A549 (cell line): ENCODE measurements around the gene TCHH. TPM values are rescaled to one million over a fixed set of nuclear protein-coding genes. Genes with fewer than 3 reads are reported as not detected.

Experiments used
- ATAC-seq, 2 experiments: fragments of 200-7000 bp in 1 of 2; fragments of >200 bp in 1 of 2; cut with Nextera tagmentation in 1 of 2; cut with Tn5 transposase in 1 of 2; 3 replicates each; pipeline versions ENCODE4 v1.8.0 to v1.9.1; 2018 to 2020; ENCODE audit warnings: mild to moderate bottlenecking in 1 of 2, moderate library complexity in 1 of 2
- CTCF ChIA-PET: fragments of 300-600 bp; sonication (Branson Sonifier 250); formaldehyde crosslinking; extraction: SDS; loops from one replicate; lab custom pipeline; 2021; ENCODE audit warnings: antibody characterized with exemption, inconsistent platforms; lab: Yijun Ruan, JAX
- POLR2A ChIA-PET: fragments of 350-600 bp; formaldehyde crosslinking; extraction: SDS; loops from one replicate; lab custom pipeline; 2021; ENCODE audit warnings: antibody characterized with exemption, inconsistent platforms; lab: Yijun Ruan, JAX
- DNase-seq, 2 experiments: peaks; one replicate each; pipeline versions ENCODE4 v3.0.0 to v3.0.0-alpha.2; 2011 to 2016; ENCODE audit warnings: low read depth in 1 of 2, low spot score in 1 of 2
- FAIRE-seq: peaks from 2 replicates; lab custom pipeline; 2011; peaks lifted over from hg19 to GRCh38; lab: Jason Lieb, UNC
- H3K27ac ChIP-seq, 2 experiments: fragments of >200 bp; sonication (Bioruptor Twin); formaldehyde crosslinking; 3 replicates each; pipeline ENCODE4 v1.5.1; 2016 to 2017
- H3K4me1 ChIP-seq: fragments of >200 bp; sonication (Bioruptor Twin); formaldehyde crosslinking; 3 replicates; pipeline ENCODE4 v1.6.1; 2016
- H3K4me2 ChIP-seq: fragments of >200 bp; sonication (Bioruptor Twin); formaldehyde crosslinking; 3 replicates; pipeline ENCODE4 v1.6.1; 2016
- H3K4me3 ChIP-seq: fragments of >200 bp; sonication (Bioruptor Twin); formaldehyde crosslinking; 3 replicates; pipeline ENCODE4 v1.5.1; 2016
- H3K9me3 ChIP-seq: fragments of >200 bp; sonication (Bioruptor Twin); formaldehyde crosslinking; 3 replicates; pipeline ENCODE4 v1.6.1; 2016
- BCL3 ChIP-seq: fragments of >200 bp; sonication (Bioruptor Twin); formaldehyde crosslinking; IDR thresholded peaks from 3 replicates; pipeline ENCODE4 v1.6.1; 2016
- CHD2 ChIP-seq: fragments of 150-350 bp; IDR thresholded peaks from 2 replicates; pipeline ENCODE4 v1.6.1; 2014; ENCODE audit warnings: low read length; ENCODE audit not compliant: partially characterized antibody
- CTCF ChIP-seq: fragments of >200 bp; sonication (Bioruptor Twin); formaldehyde crosslinking; IDR thresholded peaks from 3 replicates; pipeline ENCODE4 v1.5.1; 2016
- EHMT2 ChIP-seq: fragments of 200-600 bp; sonication (generic); IDR thresholded peaks from 2 replicates; pipeline ENCODE4 v1.6.1; 2016; ENCODE audit warnings: antibody characterized with exemption, low read depth, mild to moderate bottlenecking, moderate library complexity
- EP300 ChIP-seq, 2 experiments: fragments of >200 bp; sonication (Bioruptor Twin); formaldehyde crosslinking; IDR thresholded peaks; 2 replicates in 1 of 2; 3 replicates in 1 of 2; pipeline ENCODE4 v1.6.1; 2016 to 2017
- FOSL2 ChIP-seq, 2 experiments: fragments of 450-650 bp in 1 of 2; fragments of >200 bp in 1 of 2; sonication (Bioruptor Twin) in 1 of 2; formaldehyde crosslinking; IDR thresholded peaks; 2 replicates each; pipeline versions ENCODE4 v1.5.0 to v1.6.1; 2016 to 2020; ENCODE audit warnings: mild to moderate bottlenecking in 1 of 2, moderate library complexity in 1 of 2
- FOXS1 ChIP-seq: fragments of 250-450 bp; sonication (Bioruptor Pico); IDR thresholded peaks from 2 replicates; pipeline ENCODE4 v1.5.0; 2020; ENCODE audit warnings: mild to moderate bottlenecking, moderate library complexity
- GATA3 ChIP-seq: IDR thresholded peaks from 2 replicates; pipeline ENCODE4 v1.6.1; 2012; ENCODE audit warnings: borderline replicate concordance
- HES2 ChIP-seq: fragments of >200 bp; sonication (Bioruptor Twin); formaldehyde crosslinking; IDR thresholded peaks from 2 replicates; pipeline ENCODE4 v1.6.1; 2016
- HOXA7 ChIP-seq: fragments of 250-450 bp; sonication (Bioruptor Pico); IDR thresholded peaks from 2 replicates; pipeline ENCODE4 v1.5.0; 2020; ENCODE audit warnings: mild to moderate bottlenecking, moderate library complexity
- HOXB5 ChIP-seq: fragments of 250-450 bp; sonication (Bioruptor Pico); IDR thresholded peaks from 2 replicates; pipeline ENCODE4 v1.5.0; 2020; ENCODE audit warnings: mild to moderate bottlenecking, moderate library complexity
- MAZ ChIP-seq: fragments of 150-350 bp; IDR thresholded peaks from 2 replicates; pipeline ENCODE4 v1.6.1; 2014; ENCODE audit warnings: antibody characterized with exemption, low read depth, low read length, borderline replicate concordance
- MYC ChIP-seq: IDR thresholded peaks from 2 replicates; pipeline ENCODE4 v1.6.1; 2012; ENCODE audit warnings: mild to moderate bottlenecking, inconsistent platforms, low read length, improper control_type of control experiment, borderline replicate concordance
- NPAS2 ChIP-seq: fragments of 250-450 bp; sonication (Bioruptor Pico); IDR thresholded peaks from 2 replicates; pipeline ENCODE4 v1.8.0; 2022; ENCODE audit warnings: mild to moderate bottlenecking, moderate library complexity, borderline replicate concordance
- NR3C1 ChIP-seq: fragments of >200 bp; sonication (Bioruptor Twin); formaldehyde crosslinking; IDR thresholded peaks from 3 replicates; pipeline ENCODE4 v1.6.1; 2017
- RAD21 ChIP-seq, 2 experiments: fragments of >200 bp in 1 of 2; sonication (Bioruptor Twin) in 1 of 2; formaldehyde crosslinking in 1 of 2; IDR thresholded peaks in 1 of 2; conservative IDR thresholded peaks in 1 of 2; 2 replicates in 1 of 2; 3 replicates in 1 of 2; pipeline ENCODE4 v1.6.1; 2012 to 2018; ENCODE audit warnings: inconsistent platforms in 1 of 2
- SREBF2 ChIP-seq: fragments of 450-650 bp; IDR thresholded peaks from 2 replicates; pipeline ENCODE4 v1.6.1; 2014; ENCODE audit warnings: mild to moderate bottlenecking, moderate library complexity
- TFCP2L1 ChIP-seq: fragments of 250-450 bp; sonication (Bioruptor Pico); IDR thresholded peaks from 2 replicates; pipeline ENCODE4 v1.5.0; 2021; ENCODE audit warnings: mild to moderate bottlenecking
- TP53 ChIP-seq: fragments of 250-450 bp; sonication (Bioruptor Pico); IDR thresholded peaks from 2 replicates; pipeline ENCODE4 v1.5.0; 2021; ENCODE audit warnings: mild to moderate bottlenecking, moderate library complexity
- USF2 ChIP-seq: fragments of 450-650 bp; IDR thresholded peaks from 2 replicates; pipeline ENCODE4 v1.6.1; 2014; ENCODE audit warnings: antibody characterized with exemption
- ZFP36 ChIP-seq: fragments of 450-650 bp; IDR thresholded peaks from 2 replicates; pipeline ENCODE4 v1.6.1; 2014; ENCODE audit warnings: borderline replicate concordance; ENCODE audit not compliant: partially characterized antibody
- ZSCAN20 ChIP-seq: fragments of 250-450 bp; sonication (Bioruptor Pico); IDR thresholded peaks from 2 replicates; pipeline ENCODE4 v1.8.0; 2022; ENCODE audit warnings: mild to moderate bottlenecking, moderate library complexity
- WGBS: methylation state at CpG from one replicate; pipeline ENCODE4 v1.1.6; 2017; ENCODE audit errors: missing lambda C conversion rate; 5-methylcytosine and 5-hydroxymethylcytosine counted together
- polyA plus RNA-seq, 4 experiments: library from polyadenylated mRNA; depleted of rRNA in 3 of 4; stranded (reverse); fragments of >200 nt; fragmentation: RNase III in 1 of 4; extraction: RNeasy Plus Mini Kit Qiagen cat#74134 plus additional on column Dnase treatment in 1 of 4; gene quantifications; 2 replicates in 3 of 4; 3 replicates in 1 of 4; pipeline ENCODE4 v1.2.3, GENCODE V29; 2011 to 2017
- TF ChIP-seq, protein P1 (sequence below): fragments of 200-600 bp; sonication (generic); IDR thresholded peaks from 2 replicates; pipeline ENCODE4 v1.6.1; 2016; ENCODE audit warnings: antibody characterized with exemption, mild to moderate bottlenecking, moderate library complexity
- TF ChIP-seq, protein P2 (sequence below): IDR thresholded peaks from 2 replicates; pipeline ENCODE4 v1.6.1; 2012; ENCODE audit warnings: low read depth, borderline replicate concordance

The TCHH gene
- polyA plus RNA-seq, 2 of the 4 experiments (the other 2 are of a cell fraction): 0.08 to 0.09 TPM

GRCh38 chr1:152072311-152072710, 42.9 kb downstream of the TCHH start:
- ATAC-seq: no peak
- Histone ChIP-seq H3K4me1 (no peaks in the 10 kb centered on the region), H3K27ac (no peak overlapping the region), H3K4me3 (no peak overlapping the region), H3K9me3 (no peaks in the 10 kb centered on the region), H3K4me2 (no peak overlapping the region)
- 22% methylated on average over 3 of the region's 3 CpGs for WGBS
- POLR2A ChIA-PET: no interaction called here
- CTCF ChIA-PET: interaction anchor here (1.4 to 1.5 kb wide), 2 partner anchors 19 to 368 kb away, joined by 3 read pairs; no protein-coding TSS in a partner anchor
- no peak for FAIRE-seq
- DNase-seq: no peak
- TF ChIP-seq TFCP2L1 (CRISPR knock-in tag) (no peak), GATA3 (no peak), SREBF2 (no peak), NR3C1 (no peak), EP300 (IDR thresholded peaks at IDR 0.05) (no peak), MYC (no peak), ZSCAN20 (CRISPR knock-in tag) (no peak), NPAS2 (no peak), MAZ (no peak), HES2 (no peak), HOXA7 (CRISPR knock-in tag) (no peak), CHD2 (no peak)
- TF ChIP-seq, protein P1, sequence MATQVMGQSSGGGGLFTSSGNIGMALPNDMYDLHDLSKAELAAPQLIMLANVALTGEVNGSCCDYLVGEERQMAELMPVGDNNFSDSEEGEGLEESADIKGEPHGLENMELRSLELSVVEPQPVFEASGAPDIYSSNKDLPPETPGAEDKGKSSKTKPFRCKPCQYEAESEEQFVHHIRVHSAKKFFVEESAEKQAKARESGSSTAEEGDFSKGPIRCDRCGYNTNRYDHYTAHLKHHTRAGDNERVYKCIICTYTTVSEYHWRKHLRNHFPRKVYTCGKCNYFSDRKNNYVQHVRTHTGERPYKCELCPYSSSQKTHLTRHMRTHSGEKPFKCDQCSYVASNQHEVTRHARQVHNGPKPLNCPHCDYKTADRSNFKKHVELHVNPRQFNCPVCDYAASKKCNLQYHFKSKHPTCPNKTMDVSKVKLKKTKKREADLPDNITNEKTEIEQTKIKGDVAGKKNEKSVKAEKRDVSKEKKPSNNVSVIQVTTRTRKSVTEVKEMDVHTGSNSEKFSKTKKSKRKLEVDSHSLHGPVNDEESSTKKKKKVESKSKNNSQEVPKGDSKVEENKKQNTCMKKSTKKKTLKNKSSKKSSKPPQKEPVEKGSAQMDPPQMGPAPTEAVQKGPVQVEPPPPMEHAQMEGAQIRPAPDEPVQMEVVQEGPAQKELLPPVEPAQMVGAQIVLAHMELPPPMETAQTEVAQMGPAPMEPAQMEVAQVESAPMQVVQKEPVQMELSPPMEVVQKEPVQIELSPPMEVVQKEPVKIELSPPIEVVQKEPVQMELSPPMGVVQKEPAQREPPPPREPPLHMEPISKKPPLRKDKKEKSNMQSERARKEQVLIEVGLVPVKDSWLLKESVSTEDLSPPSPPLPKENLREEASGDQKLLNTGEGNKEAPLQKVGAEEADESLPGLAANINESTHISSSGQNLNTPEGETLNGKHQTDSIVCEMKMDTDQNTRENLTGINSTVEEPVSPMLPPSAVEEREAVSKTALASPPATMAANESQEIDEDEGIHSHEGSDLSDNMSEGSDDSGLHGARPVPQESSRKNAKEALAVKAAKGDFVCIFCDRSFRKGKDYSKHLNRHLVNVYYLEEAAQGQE: no peak
- TF ChIP-seq, protein P2, sequence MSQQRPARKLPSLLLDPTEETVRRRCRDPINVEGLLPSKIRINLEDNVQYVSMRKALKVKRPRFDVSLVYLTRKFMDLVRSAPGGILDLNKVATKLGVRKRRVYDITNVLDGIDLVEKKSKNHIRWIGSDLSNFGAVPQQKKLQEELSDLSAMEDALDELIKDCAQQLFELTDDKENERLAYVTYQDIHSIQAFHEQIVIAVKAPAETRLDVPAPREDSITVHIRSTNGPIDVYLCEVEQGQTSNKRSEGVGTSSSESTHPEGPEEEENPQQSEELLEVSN: no peak

DNA sequence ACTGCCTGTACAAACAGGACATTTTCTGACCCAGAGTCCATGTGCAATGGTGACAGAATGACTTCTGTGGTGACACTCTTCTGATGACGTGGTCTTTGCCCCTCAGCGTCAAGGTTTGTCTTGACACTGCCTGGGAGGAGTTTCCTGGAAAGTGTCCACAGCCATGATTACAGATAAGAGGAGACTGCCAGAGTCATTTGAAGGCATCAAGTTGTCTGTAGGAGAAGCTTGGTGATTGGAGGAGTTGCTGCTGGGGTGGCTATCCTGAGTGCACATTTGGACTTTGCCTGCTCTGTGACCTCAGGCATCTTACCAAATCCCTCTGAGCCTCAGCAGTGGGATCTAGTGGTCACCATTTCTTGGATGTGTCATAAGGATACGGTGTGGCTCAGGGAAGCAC, 44.1 kb downstream of the TCHH start:
- no peaks in the 10 kb centered on the region for H3K9me3 ChIP-seq
- DNase-seq: no peak
- TF ChIP-seq USF2 (no peak), FOXS1 (CRISPR knock-in tag) (no peak), ZFP36 (no peak), NPAS2 (no peak), TP53 (CRISPR knock-in tag) (no peak), CTCF (no peak), RAD21 (conservative IDR thresholded peaks at IDR 0.05 in 1 of 2, IDR thresholded peaks at IDR 0.05 in 1 of 2) (no peak), EP300 (IDR thresholded peaks at IDR 0.05) (no peak), FOSL2 (IDR thresholded peaks at IDR 0.05) (no peak), FOSL2 (CRISPR knock-in tag; IDR thresholded peaks at IDR 0.05) (no peak), SREBF2 (no peak), HOXB5 (no peak), BCL3 (no peak), MAZ (no peak), EHMT2 (no peak)
- TF ChIP-seq, protein P1: no peak
- no peak for FAIRE-seq
- no peak overlapping the region for H3K4me2 ChIP-seq
- ATAC-seq: no peak
- POLR2A ChIA-PET: no interaction called here
- H3K27ac ChIP-seq: no peak overlapping the region
- CTCF ChIA-PET: interaction anchor here (1.4 to 1.5 kb wide), 2 partner anchors 18 to 115 kb away, joined by 3 to 4 read pairs; no protein-coding TSS in a partner anchor
- H3K4me3 ChIP-seq: no peak overlapping the region
- no peaks in the 10 kb centered on the region for H3K4me1 ChIP-seq
- 34% methylated on average over 3 of the region's 3 CpGs for WGBS
